Hematopoietic multipotent progenitor cell treated with erythropoietin and hydrocortisone succinate and interleukin-3 and kit ligand, for 6 days (in vitro differentiated cells): ENCODE data around the gene EXOC4.

Experiments
- DNase-seq: peaks from one replicate; pipeline ENCODE4 v3.0.0-alpha.2; 2015

EXOC4 gene

GRCh38 chr7:133502498-133502897, 249.6 kb downstream of the EXOC4 start:
- no peak for DNase-seq

- DNase-seq: no peak
Measured at GRCh38 chr7:133502972-133503371, 250.1 kb downstream of the EXOC4 start.

- DNase-seq: no peak
Measured at GRCh38 chr7:133504825-133505224, 251.9 kb downstream of the EXOC4 start.

GRCh38 chr7:133509822-133510221, 256.9 kb downstream of the EXOC4 start:
- no peak for DNase-seq

- no peak for DNase-seq
Measured at GRCh38 chr7:133510326-133511055, 257.6 kb downstream of the EXOC4 start.

GRCh38 chr7:133511252-133511651, 258.4 kb downstream of the EXOC4 start:
- peak; percentile 75 for DNase-seq

GRCh38 chr7:133511708-133512107, 258.8 kb downstream of the EXOC4 start:
- DNase-seq: no peak

DNA sequence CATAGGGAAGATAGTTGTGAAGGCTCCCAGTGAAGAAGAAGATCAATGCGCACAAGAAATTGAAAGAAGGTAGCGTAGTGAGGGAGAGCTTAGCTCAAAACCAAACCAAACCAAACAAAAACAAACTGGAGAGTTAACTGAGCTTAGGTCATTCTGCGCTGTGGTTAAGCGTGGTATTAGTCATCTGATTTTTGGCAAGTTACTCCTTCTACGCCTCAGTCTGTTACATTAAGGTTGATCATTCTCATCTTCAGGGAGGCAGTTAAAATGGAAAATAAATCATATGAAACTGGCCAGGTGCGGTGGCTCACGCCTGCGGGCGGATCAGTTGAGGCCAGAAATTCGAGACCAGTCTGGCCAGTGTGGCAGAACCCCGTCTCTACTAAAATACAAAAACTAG, 259.7 kb downstream of the EXOC4 start:
- no peak for DNase-seq

DNA sequence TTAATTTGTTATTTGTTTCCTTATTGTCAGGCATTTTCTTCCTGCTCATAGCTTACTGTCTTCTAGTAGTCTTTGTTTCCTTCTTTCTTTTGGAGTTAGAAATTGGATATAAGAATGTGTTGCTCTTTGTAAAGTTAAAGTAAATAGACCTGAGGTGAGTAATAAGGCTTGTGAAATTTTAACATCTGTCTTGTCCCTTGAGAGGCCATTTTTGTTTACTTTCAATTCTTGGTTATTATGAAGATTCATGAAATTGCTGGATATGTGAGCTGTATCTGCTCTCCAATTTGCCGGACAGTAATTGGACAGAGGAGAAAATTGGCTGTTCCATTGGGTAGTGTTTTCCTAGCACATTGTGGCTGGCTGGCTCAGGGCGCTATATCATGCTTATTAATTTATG, 260.7 kb downstream of the EXOC4 start:
- no peak for DNase-seq

DNA sequence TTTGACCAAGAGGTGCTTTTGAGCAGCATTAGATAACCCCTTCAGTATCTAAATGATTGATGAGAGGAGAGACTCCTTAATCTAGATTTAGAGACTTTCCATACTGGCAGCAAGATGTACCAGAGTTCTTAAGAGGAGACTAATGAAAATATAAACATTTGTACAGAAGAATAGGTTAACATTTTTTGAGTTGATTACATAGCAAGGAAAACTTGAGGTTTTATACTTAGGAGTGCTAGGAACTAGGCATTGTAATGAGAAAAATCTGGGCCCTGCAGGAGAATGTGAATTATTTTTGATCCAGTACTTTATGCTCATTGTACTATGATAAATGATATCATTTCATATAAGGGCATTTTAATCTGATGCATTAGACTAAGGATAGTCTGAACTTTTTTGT, 261.7 kb downstream of the EXOC4 start:
- DNase-seq: no peak

GRCh38 chr7:133517766-133518165, 264.9 kb downstream of the EXOC4 start:
- no peak for DNase-seq

DNA sequence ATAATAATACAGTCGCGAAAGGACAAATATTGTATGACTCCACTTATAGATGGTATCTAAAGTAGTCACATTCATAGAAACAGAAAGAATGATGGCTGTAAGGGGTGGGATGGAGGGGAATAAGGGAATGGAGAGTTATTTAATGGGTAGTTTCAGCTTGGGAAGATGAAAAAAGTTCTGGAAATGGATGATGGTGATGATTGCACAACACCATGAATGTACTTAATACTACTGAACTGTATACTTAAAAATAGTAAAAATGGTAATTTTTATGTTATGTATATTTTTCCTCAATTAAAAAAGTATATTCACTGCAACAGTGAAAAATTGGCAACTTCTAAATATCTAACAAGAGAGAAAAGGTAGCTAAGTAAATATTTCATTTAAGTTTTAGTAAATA, 265.8 kb downstream of the EXOC4 start:
- DNase-seq: no peak

- DNase-seq: no peak
Measured at GRCh38 chr7:133520248-133520647, 267.4 kb downstream of the EXOC4 start.

GRCh38 chr7:133522501-133522900, 269.6 kb downstream of the EXOC4 start:
- DNase-seq: no peak

DNA sequence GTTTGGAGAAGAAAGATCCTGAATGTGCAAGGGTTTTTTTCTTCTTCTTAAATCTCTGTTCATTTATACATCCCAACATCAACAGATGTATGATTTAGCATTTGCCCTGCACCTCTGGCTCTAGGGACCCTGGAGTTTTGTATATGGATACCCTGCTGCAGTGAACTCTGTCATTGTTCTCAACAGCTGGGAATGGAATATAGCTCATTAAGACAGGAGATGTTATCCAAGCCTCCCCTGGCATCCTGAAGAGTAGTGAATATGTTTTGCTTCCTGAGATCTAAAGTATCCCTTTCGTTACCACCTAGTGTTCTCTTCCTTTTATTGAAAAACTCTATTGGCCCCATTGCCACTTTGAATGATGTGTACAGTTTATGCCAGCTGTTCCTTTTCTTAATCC, 275.9 kb downstream of the EXOC4 start:
- no peak for DNase-seq

DNA sequence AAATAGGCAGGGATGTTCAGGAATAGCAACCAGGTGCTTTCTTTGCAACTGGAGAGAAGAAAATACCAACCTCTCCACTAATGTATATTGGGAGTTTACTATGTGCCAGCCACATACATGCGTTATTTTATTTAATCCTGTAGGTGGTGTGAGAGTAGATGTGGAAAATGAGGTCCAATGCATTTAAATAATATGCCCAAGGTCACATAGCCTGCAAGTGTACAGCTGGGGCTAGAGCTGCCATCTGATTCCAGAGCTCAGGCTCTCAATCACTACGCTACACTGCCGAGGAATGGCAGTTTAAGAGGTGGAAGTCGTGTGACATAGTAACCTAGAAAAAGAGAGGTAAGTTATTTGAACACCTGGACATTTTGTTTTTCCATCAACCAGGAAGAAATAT, 277.0 kb downstream of the EXOC4 start:
- no peak for DNase-seq

GRCh38 chr7:133530682-133531081, 277.8 kb downstream of the EXOC4 start:
- DNase-seq: no peak

- DNase-seq: no peak
Measured at GRCh38 chr7:133534816-133535215, 281.9 kb downstream of the EXOC4 start.

DNA sequence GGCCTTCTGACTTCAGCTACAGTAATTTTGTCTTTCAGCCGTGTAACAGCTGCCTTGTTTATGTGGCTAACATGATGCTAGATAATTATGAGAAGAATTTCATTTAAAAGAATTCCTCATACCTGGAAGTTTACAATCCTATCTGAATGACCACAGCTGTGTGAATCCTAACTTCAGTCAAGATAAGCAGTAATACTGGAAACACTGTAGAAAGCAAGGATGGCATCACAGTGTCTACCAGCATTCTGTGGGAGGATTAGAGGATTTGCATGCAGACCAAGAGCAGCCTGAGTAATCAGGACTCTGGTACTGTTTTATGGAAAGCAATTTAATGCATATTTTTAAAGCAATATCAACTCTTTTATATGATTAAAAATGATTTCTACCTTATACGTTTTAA, 282.4 kb downstream of the EXOC4 start:
- no peak for DNase-seq

- no peak for DNase-seq
Measured at GRCh38 chr7:133536450-133536849, 283.6 kb downstream of the EXOC4 start.

- no peak for DNase-seq
Measured at GRCh38 chr7:133539016-133539415, 286.1 kb downstream of the EXOC4 start.

- peak; percentile 31 for DNase-seq
Measured at GRCh38 chr7:133540096-133540860, 287.4 kb downstream of the EXOC4 start.

DNA sequence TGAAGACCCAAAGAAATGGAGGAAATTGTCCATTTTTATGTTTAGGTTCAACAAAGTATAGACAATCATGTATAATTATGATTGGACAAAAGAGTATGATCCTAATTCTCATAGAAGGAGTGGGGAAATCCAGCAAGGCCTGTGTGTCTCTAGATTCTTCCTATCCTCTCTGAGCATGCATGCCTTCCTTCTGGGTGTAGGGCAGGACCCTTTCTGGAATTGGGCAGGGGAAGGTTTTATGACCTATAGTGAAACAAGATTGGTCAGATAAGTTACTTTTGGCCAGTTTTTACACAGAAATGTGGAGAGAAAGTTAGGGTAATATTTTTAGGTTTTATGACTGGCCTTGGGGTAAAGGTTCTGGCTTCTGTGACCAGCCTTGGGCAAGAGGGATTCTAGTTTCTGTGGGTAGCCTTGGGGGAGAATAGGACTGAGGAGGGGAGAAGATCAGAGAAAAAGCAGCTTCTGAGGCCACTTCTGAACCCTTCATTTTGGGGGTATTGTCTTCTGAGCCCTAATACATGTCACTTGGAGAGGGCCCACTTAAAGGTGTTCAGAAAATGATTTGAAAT, 289.4 kb downstream of the EXOC4 start:
- no peak for DNase-seq

DNA sequence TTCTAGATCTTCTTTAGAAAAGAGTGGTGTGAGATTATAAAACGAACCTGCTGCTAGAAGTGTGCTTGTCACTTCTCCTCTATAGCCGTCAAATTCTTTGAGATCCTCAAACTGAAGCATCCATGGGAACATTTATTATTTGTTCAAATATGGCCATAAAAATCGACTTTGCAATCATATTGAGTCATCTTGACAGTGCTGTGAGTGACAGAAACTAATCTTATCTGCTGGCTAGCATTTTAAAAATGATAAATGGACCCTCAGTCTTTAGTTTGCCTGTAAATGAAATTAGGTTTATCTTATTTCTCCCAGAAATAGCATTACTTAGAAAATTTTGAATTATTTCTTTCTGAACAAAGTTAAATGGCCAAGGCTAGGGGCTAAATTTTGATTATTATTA, 290.8 kb downstream of the EXOC4 start:
- no peak for DNase-seq
